ENCODE data around the gene SPAM1.

GRCh38 chr7:123917878-123918277 is 7.2 kb upstream of the SPAM1 start:
- TF ChIP-seq CTCF (IDR thresholded peaks at IDR 0.05; ENCODE audit: low read depth, low read length, poor library complexity, severe bottlenecking) (no peak), EZH2phosphoT487 (IDR thresholded peaks at IDR 0.05; ENCODE audit: borderline replicate concordance, low read length) (no peak)
